HG03103 (cell line): ENCODE data around the gene PLCL2.
A peak's percentile ranks its signal among the peaks of the same experiment; 100 is the strongest.

Experiments
- ATAC-seq: cut with Tn5 transposase; IDR thresholded peaks from one replicate; pipeline ENCODE4 v1.9.1; 2021; ENCODE audit warnings: low read depth; ENCODE audit not compliant: unreplicated experiment

The PLCL2 gene

DNA sequence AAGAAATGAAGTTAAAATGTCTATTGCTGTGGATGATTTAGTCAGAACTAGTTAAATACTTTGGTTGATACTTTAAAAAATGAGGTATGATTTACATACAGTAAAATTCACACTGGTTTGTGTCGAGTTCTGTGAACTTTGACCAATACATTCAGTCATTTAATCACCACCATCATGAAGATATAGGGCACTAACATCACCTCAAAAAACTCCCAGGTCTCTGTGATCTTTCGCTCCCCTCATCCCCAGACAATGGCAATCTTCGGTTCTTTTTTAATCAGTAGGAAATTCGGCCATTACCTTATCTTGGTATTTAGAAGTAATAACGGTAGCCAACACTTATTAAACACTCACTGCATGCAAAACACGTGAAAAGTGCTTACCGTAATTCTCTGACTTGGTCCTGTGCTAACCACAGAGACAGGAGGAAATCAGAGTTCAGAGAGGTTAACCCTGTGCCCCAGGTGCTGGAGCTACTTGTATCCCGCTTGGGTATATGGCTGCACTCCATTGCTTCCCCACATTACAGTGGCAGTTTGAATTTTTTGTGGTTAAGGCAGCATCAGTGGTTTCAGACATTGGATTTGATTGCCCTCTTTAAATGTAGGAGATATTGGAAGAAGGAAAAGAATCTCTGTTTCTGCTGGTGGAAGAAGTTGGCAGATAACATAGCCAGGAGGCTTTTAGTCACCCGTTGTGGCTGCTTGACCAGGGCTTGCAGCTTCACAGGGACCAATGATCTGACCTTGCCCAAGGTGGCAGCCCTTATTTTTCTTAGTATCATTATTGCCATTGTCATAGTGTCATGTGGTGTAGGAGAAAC is 4.2 kb downstream of the PLCL2 start:
- peak; percentile 41 for ATAC-seq

DNA sequence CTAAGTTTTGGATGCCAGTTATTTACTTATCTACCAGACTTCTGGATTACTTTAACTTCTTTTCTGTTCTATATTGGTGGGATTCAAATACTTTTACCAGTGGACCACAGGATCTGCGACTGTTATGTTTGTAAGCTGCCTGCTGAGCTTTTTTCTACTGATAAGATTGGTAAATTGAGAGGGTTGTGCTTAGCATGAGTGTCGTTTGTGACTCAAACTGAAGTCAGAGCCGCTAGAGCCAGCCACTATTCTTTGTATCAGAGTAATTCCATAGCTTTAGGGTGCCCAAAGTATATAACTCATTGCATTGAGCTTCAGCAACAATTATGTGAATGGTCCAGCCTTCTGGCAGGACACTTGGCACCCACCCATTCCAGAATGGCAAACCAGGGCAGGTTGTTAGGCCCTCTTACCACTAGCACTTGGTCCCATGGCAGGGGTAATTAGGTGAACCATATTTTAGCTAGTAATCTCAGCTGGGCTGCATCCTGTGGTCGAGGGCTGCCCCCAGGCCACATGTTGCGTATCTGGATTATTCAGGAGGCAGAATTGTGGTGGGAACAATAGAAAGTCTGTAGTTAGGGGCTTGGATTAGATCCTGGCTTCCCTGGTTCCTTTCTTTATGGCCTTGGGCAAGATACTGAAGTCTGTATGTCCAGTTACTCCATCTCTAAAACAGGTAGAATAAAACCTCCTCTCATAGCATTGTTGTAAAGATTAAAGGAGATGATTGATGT is 6.0 kb downstream of the PLCL2 start:
- no peak for ATAC-seq

- no peak for ATAC-seq
Measured at GRCh38 chr3:16893618-16894200, 9.0 kb downstream of the PLCL2 start.

DNA sequence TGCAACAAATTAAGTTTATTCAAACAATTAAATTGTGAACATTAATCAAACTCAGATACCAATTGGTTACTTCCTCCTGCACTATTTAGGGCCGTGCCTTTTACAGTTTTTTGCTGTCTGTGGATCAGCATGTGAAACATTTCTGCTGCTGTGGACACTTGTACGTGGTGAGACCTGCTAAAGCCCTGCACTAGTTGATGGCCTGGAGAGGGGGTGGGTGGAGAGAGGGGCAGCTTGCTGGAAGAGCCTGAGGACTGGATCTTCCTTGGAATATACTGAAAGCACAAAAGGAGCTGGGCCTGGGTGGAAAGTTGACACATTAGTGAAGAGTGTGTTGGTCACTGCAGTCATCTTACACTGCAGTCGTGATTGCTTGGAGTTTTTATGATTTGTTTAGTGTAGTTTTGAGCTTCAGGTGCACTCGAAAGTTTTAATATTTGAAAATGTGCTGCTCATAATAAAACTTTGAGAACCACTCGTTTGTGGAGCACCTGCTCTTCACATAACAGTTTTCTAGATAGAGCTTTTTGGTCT is 11.4 kb downstream of the PLCL2 start:
- no peak for ATAC-seq

DNA sequence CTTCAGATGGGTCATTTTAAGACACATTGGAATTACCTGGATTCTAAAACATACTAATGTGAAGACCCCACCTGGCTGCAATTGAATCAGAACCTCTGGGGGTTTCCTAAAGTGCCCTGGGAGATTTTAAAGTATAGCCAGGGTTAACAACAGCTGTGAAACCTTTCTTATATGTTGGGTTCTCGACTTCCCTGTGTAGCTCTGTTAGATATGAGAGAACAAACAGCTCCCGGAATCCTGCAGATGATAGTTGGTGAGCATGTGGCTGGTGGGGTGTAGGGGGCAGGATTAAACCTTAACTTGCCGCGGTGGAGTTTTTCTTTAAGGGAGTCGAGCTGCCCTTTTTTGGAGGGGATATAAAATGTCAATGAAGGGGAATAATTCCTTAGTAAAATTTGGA is 12.1 kb downstream of the PLCL2 start:
- ATAC-seq, result no peak

DNA sequence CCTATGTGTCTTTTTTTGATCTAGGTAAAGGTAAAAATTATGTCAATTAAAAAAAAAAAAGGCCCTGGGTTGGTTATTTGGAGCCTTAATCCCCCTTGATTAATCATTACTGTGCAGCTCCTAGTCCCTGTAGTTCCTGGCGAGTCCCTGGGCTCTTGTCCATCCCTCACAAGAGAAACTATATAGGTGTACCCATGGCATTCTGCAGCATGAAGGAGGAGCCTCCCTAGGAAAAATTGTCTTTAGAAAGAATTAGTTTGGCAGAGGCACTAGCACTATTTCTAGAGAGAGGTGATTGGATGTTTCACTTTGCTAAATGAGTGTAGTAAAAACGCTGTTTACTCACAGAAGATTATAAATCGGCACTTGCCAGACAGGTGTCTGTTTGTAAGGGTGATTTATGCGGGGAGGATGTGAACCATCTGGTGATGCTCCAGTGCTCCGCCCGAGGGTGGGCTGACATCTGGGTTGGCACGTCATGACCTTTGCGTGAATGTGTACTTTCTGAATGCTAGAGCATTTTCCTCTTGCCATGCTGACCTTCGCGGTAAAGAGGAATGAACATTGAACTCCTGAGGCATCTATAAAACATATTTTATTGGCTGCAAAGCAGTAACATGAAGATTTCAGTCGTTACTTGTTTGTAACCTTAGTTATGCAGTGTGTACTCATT is 12.6 kb downstream of the PLCL2 start:
- ATAC-seq, result peak; percentile 78

- no peak for ATAC-seq
Measured at GRCh38 chr3:16898595-16899395, 14.0 kb downstream of the PLCL2 start.

- no peak for ATAC-seq
Measured at GRCh38 chr3:16899919-16900318, 15.2 kb downstream of the PLCL2 start.

DNA sequence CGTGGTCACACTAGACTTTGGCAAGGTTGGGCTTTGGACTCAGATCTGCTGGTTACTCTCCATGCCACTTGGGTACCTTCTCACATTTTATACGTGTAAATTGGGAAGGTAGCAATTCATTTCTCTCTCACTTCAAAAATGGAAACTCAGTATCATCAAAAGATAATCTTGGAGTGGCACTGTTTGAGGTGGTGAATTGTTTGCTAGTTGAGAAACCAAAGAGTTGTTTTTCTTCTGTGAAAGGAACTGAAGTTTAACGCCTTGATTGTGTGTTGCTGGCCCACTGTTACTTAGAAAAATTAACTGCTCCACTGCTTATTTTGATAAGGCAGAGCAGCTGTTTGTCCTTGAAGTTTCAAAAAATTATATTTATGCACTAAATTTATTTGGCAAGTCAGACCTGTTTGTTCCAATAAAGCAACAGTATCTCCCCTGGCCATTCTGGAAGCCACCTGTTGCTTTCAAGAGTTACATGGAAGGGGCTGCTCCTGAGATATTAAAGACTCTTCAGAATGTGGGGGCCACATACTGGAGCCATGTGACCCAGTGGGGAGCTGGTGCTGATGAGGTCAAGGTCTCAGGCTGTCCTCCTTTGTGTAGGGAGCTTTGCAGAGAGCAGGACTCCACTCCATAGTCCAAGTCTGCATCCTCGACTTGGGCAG is 16.2 kb downstream of the PLCL2 start:
- no peak for ATAC-seq

DNA sequence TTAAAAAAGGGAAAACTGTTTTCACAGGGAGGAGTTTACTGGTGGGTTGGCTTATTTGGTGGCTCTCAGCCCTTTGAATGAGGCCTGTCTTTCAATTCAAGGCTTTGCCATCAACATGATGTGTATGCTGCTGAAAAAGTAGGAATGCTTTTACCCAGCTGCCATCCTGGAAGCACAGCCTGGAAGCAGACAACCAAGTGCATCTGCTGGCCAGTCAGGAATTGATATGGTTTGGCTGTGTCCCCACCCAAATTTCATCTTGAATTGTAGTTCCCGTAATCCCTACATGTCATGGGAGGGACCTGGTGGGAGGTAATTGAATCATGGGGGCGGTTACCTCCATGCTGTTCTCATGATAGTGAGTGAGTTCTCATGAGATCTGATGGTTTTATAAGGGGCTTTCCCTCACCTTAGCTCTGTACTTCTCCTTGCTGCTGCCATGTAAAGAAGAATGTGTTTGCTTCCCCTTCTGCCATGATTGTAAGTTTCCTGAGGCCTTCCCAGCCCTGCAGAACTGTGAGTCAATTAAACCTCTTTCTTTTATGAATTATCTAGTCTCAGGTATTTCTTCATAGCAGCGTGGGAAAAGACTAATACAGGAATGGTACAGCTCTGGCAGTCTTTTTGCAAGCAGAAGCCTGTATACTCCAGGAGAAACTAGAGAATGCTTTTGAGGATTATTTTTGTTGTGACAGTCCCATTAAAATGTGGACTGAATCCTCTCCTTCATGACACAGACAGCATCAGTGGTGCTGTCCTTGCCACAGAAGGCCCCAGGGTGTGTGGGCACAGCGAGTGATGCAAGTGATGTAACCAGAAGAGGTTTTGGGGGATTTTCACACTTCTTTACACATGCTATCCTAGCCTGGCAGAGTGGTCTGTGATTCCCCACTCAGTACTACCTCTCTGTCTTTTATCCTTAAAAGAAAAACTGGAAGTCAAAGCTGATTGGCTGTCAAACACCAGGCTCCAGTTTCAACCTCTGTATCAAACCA is 20.0 kb downstream of the PLCL2 start:
- ATAC-seq, result no peak

- ATAC-seq, result no peak
Measured at GRCh38 chr3:16905704-16906103, 20.9 kb downstream of the PLCL2 start.

DNA sequence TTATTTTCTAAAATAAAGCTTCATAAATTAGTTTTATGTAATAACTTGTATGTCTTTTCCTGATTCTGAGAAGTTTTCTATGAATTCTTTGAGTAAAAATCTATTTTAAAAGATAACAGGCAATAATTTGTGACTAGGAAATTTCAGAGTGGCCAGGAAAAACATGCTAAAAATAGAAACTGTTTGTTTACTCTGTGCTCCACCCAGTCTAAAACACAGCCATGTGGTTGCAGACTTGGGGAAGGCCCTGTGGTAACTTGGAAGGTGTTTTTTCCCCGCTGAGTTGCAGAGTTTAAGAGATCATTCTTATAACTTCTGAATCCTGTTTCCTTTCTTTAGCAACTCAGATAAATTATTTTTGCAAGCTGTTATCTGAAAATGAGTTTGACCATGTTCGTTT is 21.9 kb downstream of the PLCL2 start:
- no peak for ATAC-seq

DNA sequence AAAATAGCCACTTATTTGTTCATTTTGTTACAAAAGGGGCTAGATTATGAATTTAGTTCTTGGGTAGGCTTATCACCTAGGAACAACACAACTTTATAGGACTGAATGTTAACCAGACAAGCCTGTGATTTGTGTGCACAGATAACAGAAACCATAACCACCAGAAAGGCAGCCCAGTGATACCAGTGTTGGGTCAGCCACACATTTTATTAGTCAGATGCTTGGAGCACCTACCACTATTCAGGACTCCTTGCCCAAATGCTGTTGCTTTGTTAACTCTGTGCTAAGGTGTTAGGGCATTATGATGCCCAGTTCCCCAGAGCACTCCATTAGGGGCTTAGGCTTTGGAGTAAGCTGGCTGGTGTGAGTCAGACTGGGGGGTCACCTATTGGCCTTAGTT is 22.5 kb downstream of the PLCL2 start:
- ATAC-seq, result peak; percentile 62

DNA sequence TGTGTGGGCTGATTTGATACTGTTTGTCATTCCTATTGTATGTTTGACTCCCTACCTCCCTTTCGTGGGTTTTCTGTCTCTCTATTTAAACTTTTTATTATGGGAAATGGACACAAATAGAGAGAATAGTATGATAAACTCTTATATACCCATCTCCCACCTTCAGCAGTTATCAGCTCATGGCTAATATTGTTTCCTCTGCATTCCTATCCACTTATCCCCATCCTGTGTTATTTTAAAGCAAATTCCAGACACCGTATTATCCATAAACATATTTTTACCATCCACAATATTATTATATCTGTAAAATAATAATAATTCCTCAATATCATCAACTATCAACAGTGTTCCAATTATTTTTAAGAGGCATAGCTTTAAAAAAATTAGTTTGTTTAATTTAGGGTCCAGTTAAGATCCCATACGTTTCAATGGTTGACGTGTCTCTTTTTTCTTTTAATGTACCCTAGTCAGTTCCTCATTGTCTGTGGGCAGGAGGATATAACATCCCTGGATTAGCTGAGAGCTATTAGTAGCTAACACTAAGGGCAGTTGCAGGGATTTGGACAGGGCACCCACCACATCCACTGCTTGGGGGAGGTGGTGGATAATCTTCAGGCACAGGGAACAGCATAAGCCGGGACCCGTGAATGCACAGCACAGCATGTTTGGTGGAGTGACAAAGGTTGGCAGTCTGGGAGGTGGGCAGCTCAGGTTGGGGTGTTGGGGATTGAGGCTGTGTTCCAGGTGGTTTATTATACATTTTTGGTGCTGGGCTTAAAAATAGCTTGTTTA is 23.5 kb downstream of the PLCL2 start:
- no peak for ATAC-seq

- ATAC-seq, result no peak
Measured at GRCh38 chr3:16908896-16909295, 24.1 kb downstream of the PLCL2 start.

DNA sequence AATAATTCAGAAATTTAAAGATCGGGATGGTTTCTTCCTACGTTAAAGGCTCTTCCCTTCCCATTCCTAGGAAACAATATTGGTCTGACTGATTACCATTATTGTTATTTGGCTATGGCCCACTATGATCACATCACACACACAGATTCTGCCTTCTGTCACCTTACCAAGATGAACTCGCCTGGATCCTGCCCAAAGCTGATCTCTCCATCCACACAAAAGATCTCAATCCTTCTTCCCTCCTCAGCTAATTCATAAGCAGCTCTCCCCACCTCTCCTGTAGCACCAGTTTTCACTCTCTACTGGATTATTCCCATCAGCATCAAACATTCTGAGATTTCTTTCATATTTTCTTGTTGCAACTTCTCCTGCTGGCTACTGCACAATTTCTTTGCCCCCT is 25.0 kb downstream of the PLCL2 start:
- no peak for ATAC-seq

DNA sequence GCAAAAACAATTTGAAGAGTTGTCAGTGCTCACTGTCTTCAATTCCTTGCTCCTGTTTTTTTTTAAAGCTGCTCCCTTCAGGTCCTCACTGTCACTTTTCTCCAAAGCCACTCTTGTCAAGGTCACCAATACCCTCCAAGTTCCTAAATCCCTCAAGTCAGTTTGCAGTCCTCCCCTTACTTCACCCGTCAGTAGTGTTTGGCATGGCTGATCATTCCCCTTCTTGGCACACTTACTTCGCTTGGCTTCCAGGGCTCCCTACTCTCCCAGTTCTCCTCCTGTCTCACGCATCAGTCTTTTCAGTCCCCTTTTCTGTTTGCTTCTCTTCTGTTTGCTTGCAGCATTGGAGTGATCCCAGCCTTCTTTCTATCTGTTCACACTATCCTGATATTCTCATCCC is 25.5 kb downstream of the PLCL2 start:
- ATAC-seq, result no peak

GRCh38 chr3:16911916-16912315 is 27.2 kb downstream of the PLCL2 start:
- no peak for ATAC-seq
